ENCODE data around the gene ST6GAL1. TPM values are rescaled to one million over a fixed set of nuclear protein-coding genes. Genes with fewer than 3 reads are reported as not detected.

ST6GAL1 gene
- total RNA-seq, 1 donor from 2014 or later = 46.0 TPM

- no peak for DNase-seq (ENCODE audit: low spot score)
These were observed 14.2 kb upstream of the ST6GAL1 start for GRCh38 chr3:186915806-186916796.

GRCh38 chr3:186917512-186918312, 12.6 kb upstream of the ST6GAL1 start:
- no peak for DNase-seq (ENCODE audit: low spot score)

GRCh38 chr3:186920301-186920700, 10.0 kb upstream of the ST6GAL1 start:
- DNase-seq (ENCODE audit: low spot score) = no peak

GRCh38 chr3:186920796-186921195, 9.5 kb upstream of the ST6GAL1 start:
- no peak for DNase-seq (ENCODE audit: low spot score)

- DNase-seq (ENCODE audit: low spot score) = no peak
These were observed 8.7 kb upstream of the ST6GAL1 start for GRCh38 chr3:186921578-186921977.

GRCh38 chr3:186922224-186922623, 8.1 kb upstream of the ST6GAL1 start:
- DNase-seq (ENCODE audit: low spot score) = no peak

- no peak for DNase-seq (ENCODE audit: low spot score)
These were observed 7.5 kb upstream of the ST6GAL1 start for GRCh38 chr3:186922790-186923189.

- DNase-seq (ENCODE audit: low spot score) = no peak
These were observed 7.1 kb upstream of the ST6GAL1 start for GRCh38 chr3:186923241-186923640.

GRCh38 chr3:186925826-186926225, 4.5 kb upstream of the ST6GAL1 start:
- no peak for DNase-seq (ENCODE audit: low spot score)

- DNase-seq (ENCODE audit: low spot score) = no peak
These were observed 1.1 kb upstream of the ST6GAL1 start for GRCh38 chr3:186929186-186929585.

- no peak for DNase-seq (ENCODE audit: low spot score)
These were observed 641 bp upstream of the ST6GAL1 start for GRCh38 chr3:186929685-186930084.

- peak; percentile 64 for DNase-seq (ENCODE audit: low spot score)
These were observed 560 bp downstream of the ST6GAL1 start for GRCh38 chr3:186930641-186931531.

- DNase-seq (ENCODE audit: low spot score) = peak; percentile 55
These were observed 1.4 kb downstream of the ST6GAL1 start for GRCh38 chr3:186931532-186932280.

GRCh38 chr3:186932281-186933181, 2.2 kb downstream of the ST6GAL1 start:
- DNase-seq (ENCODE audit: low spot score) = no peak

GRCh38 chr3:186933816-186934215, 3.5 kb downstream of the ST6GAL1 start:
- DNase-seq (ENCODE audit: low spot score) = no peak

GRCh38 chr3:186935133-186935532, 4.8 kb downstream of the ST6GAL1 start:
- no peak for DNase-seq (ENCODE audit: low spot score)

GRCh38 chr3:186937017-186937875, 6.9 kb downstream of the ST6GAL1 start:
- no peak for DNase-seq (ENCODE audit: low spot score)

- no peak for DNase-seq (ENCODE audit: low spot score)
These were observed 8.4 kb downstream of the ST6GAL1 start for GRCh38 chr3:186938716-186939115.

- DNase-seq (ENCODE audit: low spot score) = no peak
These were observed 9.2 kb downstream of the ST6GAL1 start for GRCh38 chr3:186939536-186939935.
